Thyroid gland (tissue), 4 donors: ENCODE results near the gene LYVE1.

Experiments
- CTCF ChIP-seq, 6 experiments: fragments of 200-600 bp in 3 of 6; fragments of 450-650 bp in 3 of 6; sonication (generic) in 3 of 6; IDR thresholded peaks; one replicate each; pipeline ENCODE4 v1.5.1; 2016 to 2019; ENCODE audit warnings: antibody characterized with exemption in 6 of 6, mild to moderate bottlenecking in 2 of 6, inconsistent platforms in 1 of 6, moderate library complexity in 1 of 6
- POLR2A ChIP-seq, 2 donors: fragments of 450-650 bp; IDR thresholded peaks; one replicate each; pipeline ENCODE4 v1.6.1; 2017; ENCODE audit warnings: antibody characterized with exemption in 2 of 2, mild to moderate bottlenecking in 2 of 2, moderate library complexity in 1 of 2

- no peak for TF ChIP-seq CTCF (IDR thresholded peaks at IDR 0.05)
- TF ChIP-seq POLR2A (IDR thresholded peaks at IDR 0.05) = no peak
Observed at GRCh38 chr11:10520562-10520961, 47.9 kb downstream of the LYVE1 start.
